Karpas-422 (cell line): ENCODE results near the gene VPS51. TPM values are rescaled to one million over a fixed set of nuclear protein-coding genes. Genes with fewer than 3 reads are reported as not detected.

Source experiments
- DNase-seq: peaks from one replicate; pipeline ENCODE4 v3.0.0-alpha.2; 2015
- H2AFZ ChIP-seq: fragments of 200-600 bp; sonication (generic); 2 replicates; pipeline ENCODE4 v1.6.1; 2014; ENCODE audit warnings: antibody characterized with exemption, low read length, mixed read lengths
- H3K27ac ChIP-seq: fragments of 200-600 bp; sonication (generic); 2 replicates; pipeline ENCODE4 v1.5.1; 2014; ENCODE audit warnings: mild to moderate bottlenecking, low read length, moderate library complexity
- H3K27me3 ChIP-seq: fragments of 200-600 bp; sonication (generic); 2 replicates; pipeline ENCODE4 v1.6.1; 2014; ENCODE audit warnings: low read length, mixed read lengths
- H3K36me3 ChIP-seq: fragments of 200-600 bp; sonication (generic); 2 replicates; pipeline ENCODE4 v1.6.1; 2014; ENCODE audit warnings: low read length, mixed read lengths; ENCODE audit not compliant: insufficient read depth
- H3K4me1 ChIP-seq: fragments of 200-600 bp; sonication (generic); 2 replicates; pipeline ENCODE4 v1.6.1; 2014; ENCODE audit warnings: mild to moderate bottlenecking, low read length, mixed read lengths
- H3K4me2 ChIP-seq: fragments of 200-600 bp; sonication (generic); 2 replicates; pipeline ENCODE4 v1.6.1; 2014; ENCODE audit warnings: low read length, low read depth, mild to moderate bottlenecking; ENCODE audit not compliant: poor library complexity, severe bottlenecking
- H3K4me3 ChIP-seq: fragments of 200-600 bp; sonication (generic); 2 replicates; pipeline ENCODE4 v1.5.1; 2014; ENCODE audit warnings: mild to moderate bottlenecking, antibody characterized with exemption, low read length, mixed read lengths
- H3K79me2 ChIP-seq: fragments of 200-600 bp; sonication (generic); 2 replicates; pipeline ENCODE4 v1.6.1; 2014; ENCODE audit warnings: mild to moderate bottlenecking, low read length, mixed read lengths
- H3K9ac ChIP-seq: fragments of 200-600 bp; sonication (generic); 2 replicates; pipeline ENCODE4 v1.6.0; 2014; ENCODE audit warnings: low read length
- H3K9me2 ChIP-seq: fragments of 200-600 bp; sonication (generic), shearing (Covaris generic); replicated peaks from 2 replicates; pipeline ENCODE4 v1.6.0; 2014; ENCODE audit warnings: mild to moderate bottlenecking, low read length, moderate library complexity; ENCODE audit not compliant: insufficient read depth
- H3K9me3 ChIP-seq: fragments of 300-700, 200-600 bp; sonication (generic); 2 replicates; pipeline ENCODE4 v1.6.1; 2014; ENCODE audit warnings: low read length, mixed read lengths
- H4K20me1 ChIP-seq: fragments of 200-600 bp; sonication (generic); 2 replicates; pipeline ENCODE4 v1.6.1; 2014; ENCODE audit warnings: mild to moderate bottlenecking, antibody characterized with exemption, low read length, low read depth; ENCODE audit not compliant: insufficient read depth
- total RNA-seq: library from RNA; depleted of rRNA; stranded (reverse); fragments of >200 nt; shearing (Covaris generic); gene quantifications from 2 replicates; pipeline ENCODE4 v1.2.3, GENCODE V29; 2014; ENCODE audit warnings: low replicate concordance

VPS51 gene
- total RNA-seq, 1 experiment from 2014 or later, result 78.9 TPM

DNA sequence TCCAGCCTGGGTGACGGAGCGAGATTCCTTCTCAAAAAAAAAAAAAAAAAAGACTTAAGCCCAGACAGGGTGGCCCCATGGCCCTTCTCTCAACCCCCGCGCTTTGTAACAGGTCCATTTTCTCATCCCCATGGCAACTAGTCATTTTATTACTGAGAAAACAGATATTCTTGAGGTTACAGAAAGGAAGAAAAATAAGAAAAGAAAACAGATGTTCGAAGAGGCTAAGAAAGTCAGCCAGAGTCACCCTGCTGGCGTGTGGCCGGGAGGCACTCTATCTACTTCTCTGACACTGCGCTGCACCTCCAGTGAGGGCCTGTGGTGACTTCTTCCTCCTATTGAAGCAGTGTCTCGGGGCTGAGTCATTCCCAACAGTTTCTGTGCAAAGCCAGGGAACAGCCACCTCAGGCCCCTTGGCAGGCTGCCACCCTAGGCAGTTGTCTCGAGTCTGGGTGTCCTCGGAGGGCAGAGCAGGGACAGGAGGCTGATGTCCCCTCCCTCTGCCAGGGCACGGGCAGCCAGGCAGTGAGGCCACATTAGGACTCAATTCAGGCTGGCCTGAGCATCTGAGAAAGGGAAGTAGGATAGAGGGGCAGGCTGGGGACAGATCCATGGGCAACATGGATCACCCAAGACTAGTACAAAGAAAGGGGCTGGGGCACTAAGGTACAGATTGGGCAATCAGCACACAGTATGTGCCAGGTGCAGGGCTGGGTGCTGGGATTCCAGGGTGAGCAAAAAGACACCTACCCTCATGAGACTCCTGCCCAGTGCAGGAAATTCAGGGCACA lies 54.7 kb downstream of the VPS51 start:
- Histone ChIP-seq H3K4me2 (no peak overlapping the region), H3K27me3 (no peaks in the 10 kb centered on the region), H3K27ac (no peak overlapping the region), H4K20me1 (no peaks in the 10 kb centered on the region), H3K36me3 (no peaks in the 10 kb centered on the region), H3K9me2 (no peaks in the 10 kb centered on the region), H3K79me2 (no peaks in the 10 kb centered on the region), H3K9ac (no peak overlapping the region), H3K4me3 (no peak overlapping the region), H3K9me3 (no peaks in the 10 kb centered on the region), H2AFZ (no peak overlapping the region), H3K4me1 (peaks cover 17% of the 10 kb centered on the region)
- DNase-seq, result no peak

DNA sequence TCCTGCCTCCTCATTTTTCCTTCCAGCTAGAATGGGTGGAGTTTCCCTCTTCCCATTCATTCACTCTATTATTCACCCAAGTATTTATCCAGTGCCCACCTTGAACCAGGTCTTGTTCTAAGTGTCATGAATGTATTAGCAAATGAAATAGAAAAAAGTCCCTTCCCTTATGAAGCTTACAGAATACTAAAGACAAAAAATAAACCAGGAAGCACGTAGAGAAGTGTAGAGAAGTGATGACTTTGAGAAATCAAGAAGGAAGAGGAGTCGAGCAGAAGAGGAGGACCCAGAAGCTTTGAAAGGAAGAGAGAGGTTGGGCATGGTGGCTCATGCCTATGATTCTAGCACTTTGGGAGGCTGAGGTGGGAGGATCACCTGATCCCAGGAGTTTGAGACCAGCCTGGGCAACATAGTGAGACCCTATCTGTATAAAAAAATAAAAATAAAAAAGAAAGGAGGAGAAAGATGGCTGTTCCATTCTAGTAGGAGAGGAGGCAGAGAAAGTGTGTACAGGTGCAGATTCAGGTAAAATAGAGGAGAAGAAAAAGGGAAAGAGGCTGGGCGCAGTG lies 55.4 kb downstream of the VPS51 start:
- H3K4me2 ChIP-seq, result no peak overlapping the region
- no peak overlapping the region for H3K9ac ChIP-seq

DNA sequence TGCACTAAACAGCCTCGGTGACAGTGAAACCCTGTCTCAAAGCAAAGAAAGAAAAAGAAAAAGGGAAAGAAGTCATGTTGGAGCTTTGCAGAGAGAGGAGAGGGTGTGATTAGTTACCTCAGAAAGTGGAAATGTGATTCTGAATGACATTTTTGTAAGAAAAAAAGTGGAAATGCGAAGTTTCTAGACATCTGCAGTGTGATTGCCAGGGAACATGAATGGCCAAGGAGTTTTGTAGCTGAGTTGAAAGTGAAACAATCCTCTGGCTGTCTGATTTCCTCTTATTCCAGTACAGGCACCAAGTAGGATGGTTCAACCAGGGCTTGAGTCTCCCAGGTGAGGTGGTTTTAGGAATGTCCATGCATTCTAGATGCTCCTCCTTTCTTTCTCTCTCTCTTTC lies 56.1 kb downstream of the VPS51 start:
- Histone ChIP-seq H3K4me2 (peak overlapping the region; percentile 42), H3K4me3 (no peak overlapping the region), H3K27ac (no peak overlapping the region), H3K27me3 (no peaks in the 10 kb centered on the region), H3K9me3 (no peaks in the 10 kb centered on the region), H2AFZ (no peak overlapping the region), H3K9me2 (no peaks in the 10 kb centered on the region), H3K9ac (no peak overlapping the region), H4K20me1 (no peaks in the 10 kb centered on the region), H3K4me1 (peaks cover 3% of the 10 kb centered on the region), H3K36me3 (no peaks in the 10 kb centered on the region), H3K79me2 (no peaks in the 10 kb centered on the region)
- no peak for DNase-seq

More for the DNA sequence above, 55.4 kb downstream of the VPS51 start:
- Histone ChIP-seq H4K20me1 (no peaks in the 10 kb centered on the region), H3K4me3 (no peak overlapping the region), H3K9me3 (no peaks in the 10 kb centered on the region), H3K9me2 (no peaks in the 10 kb centered on the region), H3K36me3 (no peaks in the 10 kb centered on the region), H3K27me3 (no peaks in the 10 kb centered on the region), H2AFZ (no peak overlapping the region), H3K79me2 (no peaks in the 10 kb centered on the region), H3K27ac (no peak overlapping the region), H3K4me1 (peaks cover 10% of the 10 kb centered on the region)
- no peak for DNase-seq

DNA sequence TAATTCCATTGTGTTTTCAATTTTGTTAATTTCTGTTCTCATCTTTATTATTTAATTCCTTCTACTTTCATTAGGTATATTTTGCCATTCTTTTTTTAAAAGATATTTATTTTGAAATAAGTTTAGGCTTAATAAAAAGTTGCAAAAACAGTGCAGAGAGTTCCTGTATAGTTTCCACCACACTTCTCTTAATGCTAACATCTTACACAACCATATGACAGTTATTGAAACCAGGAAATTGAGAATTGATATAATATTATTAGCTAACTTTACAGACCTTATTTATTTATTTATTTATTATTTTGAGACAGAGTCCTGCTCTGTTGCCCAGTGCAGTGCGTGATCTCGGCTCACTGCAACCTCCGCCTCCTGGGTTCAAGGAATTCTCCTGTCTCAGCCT lies 60.2 kb downstream of the VPS51 start:
- Histone ChIP-seq H3K9ac (no peak overlapping the region), H3K27me3 (no peaks in the 10 kb centered on the region), H3K9me2 (no peaks in the 10 kb centered on the region), H3K4me2 (no peak overlapping the region), H3K36me3 (no peaks in the 10 kb centered on the region), H4K20me1 (no peaks in the 10 kb centered on the region), H3K9me3 (no peaks in the 10 kb centered on the region), H3K4me3 (no peak overlapping the region), H3K27ac (no peak overlapping the region), H2AFZ (no peak overlapping the region), H3K4me1 (peaks cover 10% of the 10 kb centered on the region), H3K79me2 (no peaks in the 10 kb centered on the region)
- no peak for DNase-seq

DNA sequence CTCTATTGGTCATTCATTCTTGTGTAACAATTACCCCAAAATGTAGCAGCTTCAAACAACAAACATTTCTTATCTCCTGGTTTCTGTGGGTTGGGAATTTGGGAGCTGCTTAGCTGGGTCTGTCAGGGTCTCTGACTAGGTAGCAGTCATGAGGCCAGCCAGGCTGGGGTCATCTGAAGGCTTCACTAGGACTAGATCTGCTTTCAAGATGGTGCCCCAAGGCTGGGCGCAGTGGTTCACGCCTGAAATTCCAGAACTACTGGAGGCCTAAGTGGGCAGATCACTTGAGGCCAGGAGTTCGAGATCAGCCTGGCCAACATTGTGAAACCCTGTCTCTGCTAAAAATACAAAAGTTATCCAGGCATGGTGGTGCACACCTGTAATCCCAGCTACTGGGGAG lies 60.9 kb downstream of the VPS51 start:
- H3K9ac ChIP-seq, result no peak overlapping the region
- H3K4me1 ChIP-seq, result peaks cover 10% of the 10 kb centered on the region

DNA sequence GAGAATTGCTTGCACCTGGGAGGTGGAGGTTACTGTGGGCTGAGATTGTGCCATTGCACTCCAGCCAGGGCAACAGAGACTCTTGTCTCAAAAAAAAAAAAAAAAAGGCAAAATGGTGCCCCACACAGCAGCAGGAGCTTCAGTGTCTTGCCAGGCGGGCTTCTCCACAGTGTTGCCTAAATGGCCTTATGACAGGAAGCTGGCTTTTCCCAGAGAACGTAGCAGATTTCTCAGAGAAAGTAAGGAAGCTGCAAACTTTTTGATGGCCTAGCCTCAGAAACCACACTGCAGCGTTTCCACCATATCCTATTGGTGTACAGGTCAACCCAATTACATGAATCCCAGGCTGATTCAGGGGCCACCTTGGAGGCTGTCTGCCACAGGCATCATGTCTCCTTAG lies 61.3 kb downstream of the VPS51 start:
- no peaks in the 10 kb centered on the region for H3K9me2 ChIP-seq
- no peaks in the 10 kb centered on the region for H3K9me3 ChIP-seq
- H3K4me2 ChIP-seq, result no peak overlapping the region
- H2AFZ ChIP-seq, result no peak overlapping the region
- no peak overlapping the region for H3K27ac ChIP-seq
- DNase-seq, result no peak
- no peaks in the 10 kb centered on the region for H4K20me1 ChIP-seq
- no peaks in the 10 kb centered on the region for H3K79me2 ChIP-seq
- H3K4me1 ChIP-seq, result peaks cover 10% of the 10 kb centered on the region
- no peak overlapping the region for H3K4me3 ChIP-seq
- no peak overlapping the region for H3K9ac ChIP-seq
- no peaks in the 10 kb centered on the region for H3K36me3 ChIP-seq
- H3K27me3 ChIP-seq, result no peaks in the 10 kb centered on the region

More for the DNA sequence above, 60.9 kb downstream of the VPS51 start:
- H2AFZ ChIP-seq, result no peak overlapping the region
- no peak overlapping the region for H3K27ac ChIP-seq
- no peaks in the 10 kb centered on the region for H3K36me3 ChIP-seq
- H4K20me1 ChIP-seq, result no peaks in the 10 kb centered on the region
- no peak for DNase-seq
- no peaks in the 10 kb centered on the region for H3K9me3 ChIP-seq
- H3K4me3 ChIP-seq, result no peak overlapping the region
- H3K79me2 ChIP-seq, result no peaks in the 10 kb centered on the region
- no peaks in the 10 kb centered on the region for H3K27me3 ChIP-seq
- H3K9me2 ChIP-seq, result no peaks in the 10 kb centered on the region
- H3K4me2 ChIP-seq, result no peak overlapping the region

DNA sequence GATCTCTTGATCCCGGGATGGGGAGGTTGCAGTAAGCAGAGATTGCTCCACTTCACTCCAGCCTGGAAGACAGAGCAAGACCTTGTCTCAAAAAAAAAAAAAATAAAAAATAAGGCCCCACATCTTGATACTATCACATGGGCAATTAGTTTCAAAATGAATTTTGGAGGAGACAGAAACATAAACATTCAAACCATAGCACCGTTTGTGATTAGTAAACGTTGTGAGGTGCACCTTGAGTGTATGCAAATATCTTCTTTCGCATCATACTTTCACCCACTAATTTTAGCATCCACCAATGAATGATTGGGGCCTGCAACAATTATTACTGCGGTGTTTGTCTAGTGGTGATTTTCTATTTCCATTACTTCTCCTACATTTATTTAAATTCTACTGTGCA lies 63.0 kb downstream of the VPS51 start:
- H2AFZ ChIP-seq, result no peak overlapping the region

DNA sequence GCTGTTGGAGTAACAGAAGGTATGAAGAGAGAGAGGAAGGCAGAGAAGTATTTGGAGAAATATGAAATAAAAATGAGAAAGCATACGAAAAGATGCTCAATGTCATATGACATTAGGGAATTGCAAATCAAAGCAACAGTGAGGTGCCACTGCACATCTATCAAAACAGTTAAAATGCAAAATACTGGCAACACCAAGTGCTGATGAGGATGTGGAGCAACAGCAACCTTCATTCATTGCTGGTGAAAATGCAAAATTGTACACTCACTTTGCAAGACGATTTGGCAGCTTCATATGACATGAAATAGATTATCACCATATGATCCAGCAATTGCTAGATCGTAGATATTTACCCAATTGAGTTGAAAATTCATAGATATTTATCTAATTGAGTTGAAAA lies 64.6 kb downstream of the VPS51 start:
- no peak overlapping the region for H3K9ac ChIP-seq
- H3K4me1 ChIP-seq, result peaks cover 10% of the 10 kb centered on the region
- H3K9me2 ChIP-seq, result no peaks in the 10 kb centered on the region
- H2AFZ ChIP-seq, result no peak overlapping the region
- no peak overlapping the region for H3K4me3 ChIP-seq
- no peaks in the 10 kb centered on the region for H3K27me3 ChIP-seq
- H3K9me3 ChIP-seq, result no peaks in the 10 kb centered on the region
- H3K36me3 ChIP-seq, result no peaks in the 10 kb centered on the region
- H4K20me1 ChIP-seq, result no peaks in the 10 kb centered on the region
- no peaks in the 10 kb centered on the region for H3K79me2 ChIP-seq
- no peak for DNase-seq
- no peak overlapping the region for H3K27ac ChIP-seq
- H3K4me2 ChIP-seq, result no peak overlapping the region

More for the DNA sequence above, 63.0 kb downstream of the VPS51 start:
- Histone ChIP-seq H4K20me1 (no peaks in the 10 kb centered on the region), H3K9me3 (no peaks in the 10 kb centered on the region), H3K36me3 (no peaks in the 10 kb centered on the region), H3K79me2 (no peaks in the 10 kb centered on the region), H3K27me3 (no peaks in the 10 kb centered on the region), H3K4me1 (peaks cover 10% of the 10 kb centered on the region), H3K4me3 (no peak overlapping the region), H3K9me2 (no peaks in the 10 kb centered on the region), H3K4me2 (no peak overlapping the region), H3K9ac (no peak overlapping the region), H3K27ac (no peak overlapping the region)
- DNase-seq, result no peak
